Esophagus squamous epithelium (tissue), 5 donors: ENCODE data around the gene PLEKHA6. TPM values are rescaled to one million over a fixed set of nuclear protein-coding genes. Genes with fewer than 3 reads are reported as not detected.
A peak's percentile ranks its signal among the peaks of the same experiment; 100 is the strongest.

Experiments
- DNase-seq: peaks from one replicate; lab custom pipeline; 2025; lab: John Stamatoyannopoulos, UW
- H3K27ac ChIP-seq, 4 donors: fragments of 200-600 bp; sonication (generic); one replicate each; pipeline ENCODE4 v1.5.1; 2016 to 2019; ENCODE audit warnings: mild to moderate bottlenecking in 1 of 4
- H3K27me3 ChIP-seq, 4 donors: fragments of 200-600 bp; sonication (generic); 1 replicate in 3 of 4; 2 replicates in 1 of 4; pipeline versions ENCODE4 v1.5.1 to v1.6.0; 2017 to 2021; ENCODE audit warnings: antibody characterized with exemption in 1 of 4
- H3K36me3 ChIP-seq, 3 donors: fragments of 200-600 bp; sonication (generic); one replicate each; pipeline ENCODE4 v1.5.1; 2016 to 2019
- H3K4me1 ChIP-seq, 3 donors: fragments of 200-600 bp; sonication (generic); one replicate each; pipeline ENCODE4 v1.5.1; 2017 to 2019
- H3K4me3 ChIP-seq, 4 donors: fragments of 200-600 bp; sonication (generic); 1 replicate in 3 of 4; 2 replicates in 1 of 4; pipeline ENCODE4 v1.5.1; 2016 to 2019; ENCODE audit warnings: mild to moderate bottlenecking in 2 of 4, moderate library complexity in 1 of 4
- H3K9me3 ChIP-seq, 3 donors: fragments of 200-600 bp; sonication (generic); one replicate each; pipeline ENCODE4 v1.5.1; 2016 to 2019
- CTCF ChIP-seq, 6 experiments: fragments of 450-650 bp in 4 of 6; fragments of 200-600 bp in 2 of 6; sonication (generic) in 2 of 6; IDR thresholded peaks; one replicate each; pipeline ENCODE4 v1.5.1; 2016 to 2019; ENCODE audit warnings: antibody characterized with exemption in 6 of 6, mild to moderate bottlenecking in 4 of 6, moderate library complexity in 4 of 6
- POLR2A ChIP-seq, 4 donors: fragments of 450-650 bp; IDR thresholded peaks; one replicate each; pipeline ENCODE4 v1.6.1; 2017; ENCODE audit warnings: antibody characterized with exemption in 4 of 4, mild to moderate bottlenecking in 4 of 4, moderate library complexity in 3 of 4
- WGBS, 2 donors: methylation state at CpG; one replicate each; pipeline ENCODE4 v1.1.5; 2018; 5-methylcytosine and 5-hydroxymethylcytosine counted together
- intact Hi-C: fragments of 100-400 bp; cut with DNase I; formaldehyde crosslinking; loops from one replicate; pipeline ENCODE4 v1.15.0; 2022
- total RNA-seq, 4 donors: library from RNA; depleted of rRNA; stranded (reverse); fragments of >200 nt; gene quantifications; one replicate each; pipeline ENCODE4 v1.1.0, GENCODE V29; 2016
- donor health status: DM: yes; HTN: yes; CAD: no.

Gene PLEKHA6
- total RNA-seq, 4 donors from 2014 or later, result 7.4 to 40.6 (median 18.3) TPM

GRCh38 chr1:204261266-204261665, 98.5 kb downstream of the PLEKHA6 start:
- Histone ChIP-seq H3K27me3 (no peaks in the 10 kb centered on the region), H3K4me1 (peaks cover 0 to 9% (median 0%) of the 10 kb centered on the region in 3 donors), H3K27ac (no peak overlapping the region), H3K36me3 (peaks cover 0 to 68% (median 0%) of the 10 kb centered on the region in 3 donors), H3K9me3 (no peaks in the 10 kb centered on the region), H3K4me3 (no peak overlapping the region)
- TF ChIP-seq CTCF (IDR thresholded peaks at IDR 0.05) (no peak), POLR2A (IDR thresholded peaks at IDR 0.05) (no peak)
- 86 to 93% methylated on average over 3 to 4 of the region's 12 CpGs for WGBS, 2 donors
- intact Hi-C loops, result no loop called here
- DNase-seq, result no peak

- no peaks in the 10 kb centered on the region for H3K9me3 ChIP-seq
- TF ChIP-seq POLR2A (IDR thresholded peaks at IDR 0.05), result no peak
- TF ChIP-seq CTCF (IDR thresholded peaks at IDR 0.05), result no peak
- H3K27me3 ChIP-seq, result no peaks in the 10 kb centered on the region
- 84 to 97% methylated on average over 9 to 14 of the region's 14 CpGs for WGBS, 2 donors
- H3K4me3 ChIP-seq, result no peak overlapping the region
- no peak for DNase-seq
- intact Hi-C loops, result no loop called here
- peaks cover 0 to 9% (median 0%) of the 10 kb centered on the region in 3 donors for H3K4me1 ChIP-seq
- peaks cover 0 to 67% (median 0%) of the 10 kb centered on the region in 3 donors for H3K36me3 ChIP-seq
- no peak overlapping the region for H3K27ac ChIP-seq
Observed at GRCh38 chr1:204260601-204261197, 99.0 kb downstream of the PLEKHA6 start.

- intact Hi-C loops, result loop anchor here (5.0 kb wide), 1 partner anchor 103 kb away; no protein-coding TSS in a partner anchor
- no peak overlapping the region for H3K27ac ChIP-seq
Observed at GRCh38 chr1:204259782-204260181, 99.9 kb downstream of the PLEKHA6 start.

GRCh38 chr1:204259196-204259595, 100.5 kb downstream of the PLEKHA6 start:
- intact Hi-C loops, result loop anchor here (5.0 kb wide), 1 partner anchor 103 kb away; no protein-coding TSS in a partner anchor
- no peak overlapping the region for H3K4me3 ChIP-seq
- peaks cover 0 to 59% (median 0%) of the 10 kb centered on the region in 3 donors for H3K36me3 ChIP-seq
- H3K27me3 ChIP-seq, result no peaks in the 10 kb centered on the region
- H3K9me3 ChIP-seq, result no peaks in the 10 kb centered on the region
- TF ChIP-seq POLR2A (IDR thresholded peaks at IDR 0.05), result no peak
- no peak for DNase-seq
- no peak overlapping the region for H3K27ac ChIP-seq
- H3K4me1 ChIP-seq, result peaks cover 0 to 4% (median 0%) of the 10 kb centered on the region in 3 donors
- 90 to 95% methylated on average over 9 to 14 of the region's 18 CpGs for WGBS, 2 donors

More at GRCh38 chr1:204259782-204260181, 99.9 kb downstream of the PLEKHA6 start:
- no peaks in the 10 kb centered on the region for H3K9me3 ChIP-seq
- WGBS, 2 donors, result 88 to 90% methylated on average over 5 of the region's 5 CpGs
- H3K36me3 ChIP-seq, result peaks cover 0 to 64% (median 0%) of the 10 kb centered on the region in 3 donors
- H3K4me1 ChIP-seq, result peaks cover 0 to 9% (median 0%) of the 10 kb centered on the region in 3 donors
- TF ChIP-seq CTCF (IDR thresholded peaks at IDR 0.05), result no peak
- no peak for TF ChIP-seq POLR2A (IDR thresholded peaks at IDR 0.05)
- no peak overlapping the region for H3K4me3 ChIP-seq
- no peaks in the 10 kb centered on the region for H3K27me3 ChIP-seq
- DNase-seq, result no peak

- no peak for DNase-seq
- WGBS, 2 donors, result 81 to 89% methylated on average over 4 of the region's 7 CpGs
- intact Hi-C loops, result loop anchor here (5.0 kb wide), 1 partner anchor 104 kb away; no protein-coding TSS in a partner anchor
- Histone ChIP-seq H3K4me1 (peaks cover 0 to 3% (median 0%) of the 10 kb centered on the region in 3 donors), H3K27me3 (no peaks in the 10 kb centered on the region), H3K9me3 (no peaks in the 10 kb centered on the region), H3K27ac (no peak overlapping the region), H3K4me3 (no peak overlapping the region), H3K36me3 (peaks cover 0 to 57% (median 0%) of the 10 kb centered on the region in 3 donors)
- TF ChIP-seq POLR2A (IDR thresholded peaks at IDR 0.05) (no peak), CTCF (IDR thresholded peaks at IDR 0.05) (peak in 5 of 6 experiments; percentile 62 to 73 (median 64))
Observed at GRCh38 chr1:204258213-204259115, 101.3 kb downstream of the PLEKHA6 start.
